ENCODE measurements around the gene TLR2. TPM values are rescaled to one million over a fixed set of nuclear protein-coding genes. Genes with fewer than 3 reads are reported as not detected.

TLR2 gene
- total and polyA plus RNA-seq, 5 donors from 2014 or later: 0.55 to 1.4 (median 0.69) TPM; not detected in 1

- peak in 1 of 3 donors; percentile 43 for DNase-seq
- Mint-ChIP-seq H3K9me3 (no peaks in the 10 kb centered on the region), H3K4me3 (no peak overlapping the region), H3K27me3 (no peaks in the 10 kb centered on the region), H3K36me3 (no peaks in the 10 kb centered on the region), H3K27ac (peak overlapping the region in 1 of 3 donors; percentile 49), H3K4me1 (peaks cover 0 to 30% (median 14%) of the 10 kb centered on the region in 4 donors)
- ATAC-seq (ENCODE audit: low read depth in 2 of 2): no peak
- no peak overlapping the region for H3K27ac ChIP-seq (ENCODE audit: insufficient read depth, low read length, poor library complexity, severe bottlenecking)
- no peak overlapping the region for H3K4me3 ChIP-seq (ENCODE audit: low read depth, low read length)
- H3K27me3 ChIP-seq (ENCODE audit: control insufficient read depth, insufficient read depth, low read length): no peaks in the 10 kb centered on the region
- H3K36me3 ChIP-seq (ENCODE audit: control insufficient read depth, insufficient read depth, low read length): no peaks in the 10 kb centered on the region
- H3K9me3 ChIP-seq (ENCODE audit: control insufficient read depth in 2 of 2, low read length in 2 of 2): peaks cover 0 to 3% of the 10 kb centered on the region in 2 experiments
- H3K4me1 ChIP-seq (ENCODE audit: control insufficient read depth, insufficient read depth, low read length, poor library complexity, severe bottlenecking): peaks cover 20% of the 10 kb centered on the region
Measured at GRCh38 chr4:153649572-153649991, 34.5 kb upstream of the TLR2 start.

DNA sequence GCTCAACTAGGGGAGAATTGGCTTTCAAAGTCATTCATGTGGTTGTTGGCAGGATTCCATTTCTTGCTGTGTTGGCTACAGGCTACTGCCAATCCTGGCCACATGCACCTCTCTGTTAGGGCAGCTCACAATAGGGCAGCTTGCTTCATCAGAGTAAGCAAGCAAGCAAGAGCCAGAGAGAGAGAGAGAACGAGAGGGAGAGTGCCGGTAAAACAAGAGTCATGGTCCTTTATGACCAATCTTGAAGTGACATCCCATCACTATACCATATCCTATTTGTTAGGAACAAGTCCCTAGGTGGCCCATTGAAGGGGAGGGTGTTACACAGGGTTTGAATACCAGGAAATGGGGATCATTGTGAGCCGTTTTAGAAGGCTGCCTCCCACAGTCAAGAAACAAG, 33.0 kb upstream of the TLR2 start:
- H3K4me1 Mint-ChIP-seq: peaks cover 0 to 30% (median 14%) of the 10 kb centered on the region in 4 donors
- peak overlapping the region; percentile 39 to 85 (median 75) for H3K27ac Mint-ChIP-seq
- Histone ChIP-seq H3K27ac (ENCODE audit: insufficient read depth, low read length, poor library complexity, severe bottlenecking) (no peak overlapping the region), H3K36me3 (ENCODE audit: control insufficient read depth, insufficient read depth, low read length) (no peaks in the 10 kb centered on the region), H3K4me1 (ENCODE audit: control insufficient read depth, insufficient read depth, low read length, poor library complexity, severe bottlenecking) (peaks cover 20% of the 10 kb centered on the region), H3K27me3 (ENCODE audit: control insufficient read depth, insufficient read depth, low read length) (peaks cover under 1% of the 10 kb centered on the region), H3K9me3 (ENCODE audit: control insufficient read depth in 2 of 2, low read length in 2 of 2) (no peaks in the 10 kb centered on the region), H3K4me3 (ENCODE audit: low read depth, low read length) (no peak overlapping the region)
- peak in 1 of 3 donors; percentile 12 for DNase-seq
- H3K9me3 Mint-ChIP-seq: no peaks in the 10 kb centered on the region
- peaks cover 5% of the 10 kb centered on the region for H3K27me3 Mint-ChIP-seq
- peak overlapping the region in 1 of 4 donors; percentile 83 for H3K4me3 Mint-ChIP-seq
- no peaks in the 10 kb centered on the region for H3K36me3 Mint-ChIP-seq
- ATAC-seq (ENCODE audit: low read depth in 2 of 2): no peak

DNA sequence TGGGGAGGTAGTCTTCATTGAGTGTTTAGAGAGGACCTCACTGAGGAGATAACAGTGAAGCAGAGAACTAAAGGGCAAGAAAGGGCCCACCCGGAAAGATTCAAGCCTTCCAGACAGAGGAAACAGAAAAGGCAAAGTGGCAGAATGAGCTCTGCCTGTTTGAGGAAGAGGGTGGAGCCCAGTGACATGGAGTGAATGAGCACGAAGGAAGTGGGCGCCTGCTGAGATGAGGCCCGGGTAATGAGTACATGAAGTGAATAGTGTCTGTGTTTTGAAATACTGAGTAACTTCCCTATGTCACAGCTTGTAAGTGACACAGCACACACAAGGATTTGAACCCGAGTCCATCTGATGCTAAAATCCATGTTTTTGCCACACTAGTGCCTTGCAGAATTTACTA, 32.5 kb upstream of the TLR2 start:
- Histone ChIP-seq H3K9me3 (ENCODE audit: control insufficient read depth in 2 of 2, low read length in 2 of 2) (no peaks in the 10 kb centered on the region), H3K4me3 (ENCODE audit: low read depth, low read length) (peak overlapping the region; percentile 38), H3K36me3 (ENCODE audit: control insufficient read depth, insufficient read depth, low read length) (no peaks in the 10 kb centered on the region), H3K27ac (ENCODE audit: insufficient read depth, low read length, poor library complexity, severe bottlenecking) (peak overlapping the region; percentile 41), H3K4me1 (ENCODE audit: control insufficient read depth, insufficient read depth, low read length, poor library complexity, severe bottlenecking) (peaks cover 20% of the 10 kb centered on the region), H3K27me3 (ENCODE audit: control insufficient read depth, insufficient read depth, low read length) (peaks cover 3% of the 10 kb centered on the region)
- Mint-ChIP-seq H3K27me3 (peaks cover 5% of the 10 kb centered on the region), H3K9me3 (no peaks in the 10 kb centered on the region), H3K36me3 (no peaks in the 10 kb centered on the region), H3K27ac (peak overlapping the region; percentile 72 to 85 (median 75)), H3K4me1 (peaks cover 0 to 30% (median 14%) of the 10 kb centered on the region in 4 donors), H3K4me3 (peak overlapping the region in 2 of 4 donors; percentile 50 to 83)
- ATAC-seq (ENCODE audit: low read depth in 2 of 2) (peak; percentile 95 to 99), DNase-seq (peak in 2 of 3 donors; percentile 52 to 88)

DNA sequence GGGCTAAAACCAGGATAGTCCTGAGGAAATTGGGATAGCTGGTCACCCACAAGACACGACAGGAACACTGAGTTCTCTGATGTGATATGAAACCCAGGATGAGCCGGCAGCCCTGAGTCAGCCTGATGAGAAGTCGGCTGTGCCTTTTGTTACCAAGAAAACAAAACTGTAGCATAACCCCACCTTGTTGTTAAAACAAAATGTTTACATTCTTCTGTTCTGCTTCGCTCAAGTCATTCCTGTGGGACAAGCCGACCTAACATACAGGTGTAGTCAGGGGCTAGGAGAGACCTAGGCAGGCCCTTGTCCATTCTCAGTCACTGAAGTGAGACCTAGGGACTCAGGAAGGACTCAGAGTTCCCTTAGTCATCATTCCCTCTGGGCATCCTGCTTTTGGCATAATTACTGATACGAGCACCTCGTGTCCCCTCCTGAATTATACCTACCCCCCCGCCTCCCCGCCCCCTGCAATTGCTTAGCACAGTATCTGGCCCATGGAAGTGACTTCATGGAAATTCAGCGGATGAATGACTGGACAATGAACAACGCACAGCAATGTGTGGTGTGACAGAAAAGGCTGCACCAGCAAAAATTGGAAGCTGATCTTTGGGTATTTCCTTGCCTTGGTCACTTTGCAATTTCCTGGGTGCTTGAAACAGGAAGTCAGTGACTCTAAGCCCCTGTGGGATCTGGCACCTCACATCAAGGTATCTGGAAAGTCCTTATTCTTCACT, 31.9 kb upstream of the TLR2 start:
- H3K4me1 Mint-ChIP-seq: peaks cover 0 to 30% (median 14%) of the 10 kb centered on the region in 4 donors
- peak overlapping the region; percentile 38 for H3K4me3 ChIP-seq (ENCODE audit: low read depth, low read length)
- H3K36me3 Mint-ChIP-seq: no peaks in the 10 kb centered on the region
- peaks cover 5% of the 10 kb centered on the region for H3K27me3 Mint-ChIP-seq
- peak overlapping the region; percentile 41 for H3K27ac ChIP-seq (ENCODE audit: insufficient read depth, low read length, poor library complexity, severe bottlenecking)
- no peaks in the 10 kb centered on the region for H3K9me3 ChIP-seq (ENCODE audit: control insufficient read depth in 2 of 2, low read length in 2 of 2)
- peaks cover 20% of the 10 kb centered on the region for H3K4me1 ChIP-seq (ENCODE audit: control insufficient read depth, insufficient read depth, low read length, poor library complexity, severe bottlenecking)
- peak overlapping the region in 2 of 4 donors; percentile 50 to 83 for H3K4me3 Mint-ChIP-seq
- ATAC-seq (ENCODE audit: low read depth in 2 of 2) (peak in 1 of 2 donors; percentile 7), DNase-seq (peak in 1 of 3 donors; percentile 23)
- peaks cover 3% of the 10 kb centered on the region for H3K27me3 ChIP-seq (ENCODE audit: control insufficient read depth, insufficient read depth, low read length)
- peak overlapping the region in 2 of 3 donors; percentile 75 to 85 for H3K27ac Mint-ChIP-seq
- H3K36me3 ChIP-seq (ENCODE audit: control insufficient read depth, insufficient read depth, low read length): no peaks in the 10 kb centered on the region
- no peaks in the 10 kb centered on the region for H3K9me3 Mint-ChIP-seq

DNA sequence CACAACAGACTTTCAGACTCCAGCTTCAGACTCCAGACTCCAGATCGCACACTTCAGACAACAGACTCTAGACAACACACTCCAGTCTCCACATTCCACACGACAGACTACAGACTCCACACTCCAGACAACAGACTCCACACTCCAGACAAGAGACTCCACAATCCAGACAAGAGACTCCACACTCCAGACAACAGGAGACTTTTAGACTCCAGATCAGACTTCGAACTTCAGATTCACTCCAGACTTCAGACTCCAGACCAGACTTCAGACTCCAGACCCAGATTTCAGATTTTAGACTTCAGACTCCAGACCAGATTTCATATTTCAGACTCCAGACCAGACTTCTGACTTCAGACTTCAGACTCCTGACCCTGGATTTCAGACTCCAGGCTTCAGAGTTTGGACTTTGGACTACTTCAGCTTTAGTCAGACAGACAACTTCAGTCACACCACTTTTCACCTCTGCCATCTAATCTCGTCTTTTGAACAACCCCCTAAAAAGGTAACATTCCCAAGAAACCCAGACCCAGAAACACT, 29.0 kb upstream of the TLR2 start:
- DNase-seq (no peak), ATAC-seq (ENCODE audit: low read depth in 2 of 2) (no peak)
- peaks cover 0 to 25% (median 14%) of the 10 kb centered on the region in 4 donors for H3K4me1 Mint-ChIP-seq
- no peaks in the 10 kb centered on the region for H3K9me3 Mint-ChIP-seq
- Histone ChIP-seq H3K4me1 (ENCODE audit: control insufficient read depth, insufficient read depth, low read length, poor library complexity, severe bottlenecking) (peaks cover 20% of the 10 kb centered on the region), H3K36me3 (ENCODE audit: control insufficient read depth, insufficient read depth, low read length) (no peaks in the 10 kb centered on the region), H3K4me3 (ENCODE audit: low read depth, low read length) (no peak overlapping the region), H3K27me3 (ENCODE audit: control insufficient read depth, insufficient read depth, low read length) (peaks cover 3% of the 10 kb centered on the region), H3K27ac (ENCODE audit: insufficient read depth, low read length, poor library complexity, severe bottlenecking) (no peak overlapping the region), H3K9me3 (ENCODE audit: control insufficient read depth in 2 of 2, low read length in 2 of 2) (no peaks in the 10 kb centered on the region)
- H3K27me3 Mint-ChIP-seq: peaks cover 17% of the 10 kb centered on the region
- no peak overlapping the region for H3K4me3 Mint-ChIP-seq
- H3K36me3 Mint-ChIP-seq: no peaks in the 10 kb centered on the region
- H3K27ac Mint-ChIP-seq: peak overlapping the region in 1 of 3 donors; percentile 0

DNA sequence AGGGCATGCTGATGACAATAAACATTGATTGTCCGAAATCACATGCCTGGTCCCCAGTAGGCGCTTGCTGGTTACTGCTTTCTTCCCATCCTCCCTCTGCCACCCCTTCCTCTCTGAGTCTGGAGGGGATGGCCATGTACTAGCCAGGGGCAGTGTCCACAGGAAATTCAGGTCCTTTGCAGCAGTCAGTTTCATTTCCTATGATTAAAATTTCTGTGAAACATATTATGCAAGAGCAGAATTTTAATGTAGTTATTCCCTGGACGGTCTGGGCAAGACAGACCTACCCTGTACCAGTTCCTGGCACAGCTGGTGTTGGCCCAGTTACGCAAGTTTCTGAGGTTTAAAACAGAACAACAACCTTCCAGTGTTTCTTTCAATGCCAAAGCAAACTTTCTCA, 28.2 kb upstream of the TLR2 start:
- Histone ChIP-seq H3K27me3 (ENCODE audit: control insufficient read depth, insufficient read depth, low read length) (peaks cover 3% of the 10 kb centered on the region), H3K9me3 (ENCODE audit: control insufficient read depth in 2 of 2, low read length in 2 of 2) (no peaks in the 10 kb centered on the region), H3K4me1 (ENCODE audit: control insufficient read depth, insufficient read depth, low read length, poor library complexity, severe bottlenecking) (peaks cover 20% of the 10 kb centered on the region), H3K4me3 (ENCODE audit: low read depth, low read length) (no peak overlapping the region), H3K36me3 (ENCODE audit: control insufficient read depth, insufficient read depth, low read length) (no peaks in the 10 kb centered on the region), H3K27ac (ENCODE audit: insufficient read depth, low read length, poor library complexity, severe bottlenecking) (no peak overlapping the region)
- no peaks in the 10 kb centered on the region for H3K9me3 Mint-ChIP-seq
- H3K27me3 Mint-ChIP-seq: peaks cover 17% of the 10 kb centered on the region
- no peak overlapping the region for H3K4me3 Mint-ChIP-seq
- H3K36me3 Mint-ChIP-seq: no peaks in the 10 kb centered on the region
- DNase-seq: no peak
- no peak for ATAC-seq (ENCODE audit: low read depth in 2 of 2)
- no peak overlapping the region for H3K27ac Mint-ChIP-seq
- H3K4me1 Mint-ChIP-seq: peaks cover 0 to 20% (median 12%) of the 10 kb centered on the region in 4 donors

DNA sequence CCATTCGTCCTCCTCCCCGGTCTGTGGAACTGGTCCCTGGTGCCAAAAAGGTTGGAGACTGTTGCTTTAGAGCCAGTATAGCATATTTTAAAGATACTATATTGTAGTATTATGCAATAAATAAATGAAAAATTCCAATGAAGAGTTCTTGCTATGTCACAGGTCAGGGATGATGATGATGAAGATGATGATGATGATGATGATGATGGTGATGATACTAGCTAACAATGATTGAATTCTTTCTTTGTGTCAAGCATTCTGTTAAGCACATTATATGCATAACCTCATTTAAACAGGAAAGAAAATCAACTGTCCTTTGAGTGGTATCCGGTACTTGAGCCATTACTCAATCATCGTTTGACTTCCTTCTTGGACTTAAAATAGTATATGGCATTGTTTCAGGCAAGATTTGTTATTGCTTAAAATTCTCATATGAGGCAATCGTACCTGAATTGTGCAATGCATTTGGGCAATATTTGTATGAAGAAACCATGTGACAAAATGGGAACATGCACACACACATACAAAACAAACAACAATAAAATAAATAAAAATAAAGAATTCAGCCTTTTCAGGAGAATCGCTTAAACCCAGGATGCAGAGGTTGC, 22.8 kb upstream of the TLR2 start:
- DNase-seq (no peak), ATAC-seq (ENCODE audit: low read depth in 2 of 2) (no peak)
- Mint-ChIP-seq H3K9me3 (peaks cover 0 to 9% (median 4%) of the 10 kb centered on the region in 7 donors), H3K36me3 (peaks cover 8% of the 10 kb centered on the region), H3K27me3 (peaks cover 13% of the 10 kb centered on the region), H3K4me1 (no peaks in the 10 kb centered on the region), H3K4me3 (no peak overlapping the region), H3K27ac (no peak overlapping the region)
- H3K4me1 ChIP-seq (ENCODE audit: control insufficient read depth, insufficient read depth, low read length, poor library complexity, severe bottlenecking): no peaks in the 10 kb centered on the region
- no peaks in the 10 kb centered on the region for H3K36me3 ChIP-seq (ENCODE audit: control insufficient read depth, insufficient read depth, low read length)
- no peak overlapping the region for H3K27ac ChIP-seq (ENCODE audit: insufficient read depth, low read length, poor library complexity, severe bottlenecking)
- H3K9me3 ChIP-seq (ENCODE audit: control insufficient read depth in 2 of 2, low read length in 2 of 2): peaks cover 0 to 2% of the 10 kb centered on the region in 2 experiments
- peaks cover under 1% of the 10 kb centered on the region for H3K27me3 ChIP-seq (ENCODE audit: control insufficient read depth, insufficient read depth, low read length)
- H3K4me3 ChIP-seq (ENCODE audit: low read depth, low read length): no peak overlapping the region

Data from CD4-positive, CD25-positive, alpha-beta regulatory T cell (primary cell).